ENCODE measurements around the gene RNF135.
"Not testable (repeated sequence)": the region's sequence is repeated elsewhere in the genome, so short reads cannot be mapped to it uniquely, and the experiment has no call there.

RNF135 gene

GRCh38 chr17:30970831-30971567 lies at the start of gene RNF135:
Gene RNF135, plus strand, starts transcription at chr17:30971039. Its CDS starts 35 bp downstream, at chr17:30971074.
- DNase-seq = peak; percentile 38 to 57

GRCh38 chr17:30921544-30922196 lies 49.2 kb upstream of the RNF135 start, which contains the start of gene ADAP2:
Gene ADAP2, plus strand, starts transcription at chr17:30921945. Its CDS starts 70 bp downstream, at chr17:30922015.
- DNase-seq = no peak

DNA sequence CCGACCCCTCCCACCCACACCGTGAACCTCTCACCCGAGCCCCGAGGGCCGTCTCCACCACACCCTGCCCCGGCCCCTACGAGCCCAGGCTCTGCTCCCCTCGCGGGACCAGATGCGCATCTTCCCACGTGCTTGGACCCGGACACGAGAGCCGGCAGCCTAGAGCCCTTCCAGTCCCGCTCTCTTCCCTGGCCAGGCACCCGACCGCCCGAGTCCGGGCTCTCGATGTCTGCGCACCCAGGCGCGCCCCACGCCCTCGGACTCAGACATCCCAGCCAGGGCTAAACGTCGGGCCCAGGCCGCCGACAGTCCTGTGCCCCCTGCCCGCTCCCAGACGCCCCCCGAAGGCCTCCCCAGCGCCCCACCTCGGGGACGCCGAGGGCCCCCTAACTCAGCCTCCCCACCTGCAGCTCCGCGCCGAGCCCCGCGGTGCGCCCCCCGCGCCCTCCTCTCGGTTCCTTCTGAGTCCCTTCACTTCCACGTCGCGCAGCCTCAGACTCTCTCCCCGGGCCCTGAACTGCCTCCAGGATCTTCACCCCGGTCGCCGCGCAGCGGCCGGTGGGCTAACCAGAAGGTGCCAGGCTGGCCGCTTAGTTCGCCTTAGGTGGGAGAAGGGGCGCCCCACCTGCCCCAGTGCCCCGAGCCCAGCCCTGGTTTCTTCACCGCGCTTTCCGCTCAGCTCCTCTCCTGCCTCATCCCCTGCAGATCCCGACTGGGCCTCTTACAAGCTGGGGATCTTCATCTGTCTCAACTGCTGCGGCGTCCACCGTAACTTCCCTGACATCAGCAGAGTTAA lies 48.4 kb upstream of the RNF135 start:
- no peak for DNase-seq

GRCh38 chr17:30924341-30924740 lies 46.5 kb upstream of the RNF135 start:
- DNase-seq = no peak

DNA sequence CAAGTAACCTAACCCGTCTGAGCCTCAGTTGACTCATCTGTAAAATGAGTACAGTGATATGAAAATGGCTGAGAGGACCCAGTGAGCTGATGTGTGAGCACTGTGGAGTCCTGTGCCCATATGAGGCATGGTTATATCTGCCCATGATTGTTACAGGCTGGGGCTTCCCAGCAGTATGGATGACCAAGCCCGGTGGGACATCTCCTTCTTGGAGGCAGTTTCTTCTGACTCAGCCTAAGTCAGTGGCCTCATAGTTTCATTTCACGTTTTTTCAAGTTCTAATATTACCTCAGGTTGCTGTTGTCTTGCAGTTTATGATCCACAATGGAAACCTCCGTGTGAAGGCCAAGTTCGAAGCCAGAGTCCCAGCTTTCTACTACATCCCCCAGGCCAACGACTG lies 44.3 kb upstream of the RNF135 start:
- DNase-seq = no peak

DNA sequence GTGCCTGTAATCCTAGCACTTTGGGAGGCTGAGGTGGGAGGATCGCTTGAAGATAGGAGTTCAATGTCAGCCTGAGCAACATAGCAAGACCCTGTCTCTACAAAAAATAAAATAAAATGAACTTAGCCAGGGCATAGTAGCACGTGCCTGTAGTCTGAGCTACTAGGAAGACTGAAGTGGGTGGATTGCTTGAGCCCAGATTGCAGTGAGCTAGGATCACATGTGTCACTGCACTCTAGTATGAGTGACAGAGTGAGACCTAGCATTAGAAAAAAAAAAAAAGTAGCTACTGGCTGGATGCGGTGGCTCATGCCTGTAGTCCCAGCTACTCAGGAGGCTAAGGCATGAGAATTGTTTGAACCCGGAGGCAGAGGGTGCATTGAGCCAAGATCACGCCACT lies 43.1 kb upstream of the RNF135 start:
- DNase-seq = no peak

- DNase-seq = no peak
Measured at GRCh38 chr17:30928584-30928983, 42.3 kb upstream of the RNF135 start.

- DNase-seq = no peak
Measured at GRCh38 chr17:30929081-30929633, 41.7 kb upstream of the RNF135 start.

GRCh38 chr17:30929861-30930260 lies 41.0 kb upstream of the RNF135 start:
- not testable (repeated sequence) for DNase-seq

DNA sequence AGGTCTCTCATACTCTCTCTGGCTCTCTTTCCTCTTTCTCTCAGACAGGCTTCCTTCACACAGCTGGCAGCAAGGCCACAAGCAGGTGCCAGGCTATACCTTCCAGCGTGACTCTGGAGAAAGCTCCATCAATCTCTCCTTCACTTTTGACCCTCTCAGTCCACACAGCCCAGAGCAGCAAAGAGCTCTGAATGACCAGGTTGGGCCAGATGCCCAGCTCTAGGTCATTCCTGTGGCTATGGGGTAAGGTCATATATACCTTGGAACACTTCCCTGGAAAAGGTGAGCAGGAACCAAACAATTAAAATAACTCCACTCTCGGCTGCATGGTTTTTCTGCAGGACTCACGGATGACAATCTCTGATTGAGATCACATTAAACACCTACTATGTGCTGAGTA lies 40.3 kb upstream of the RNF135 start:
- no peak for DNase-seq

- not testable (repeated sequence) for DNase-seq
Measured at GRCh38 chr17:30931582-30931981, 39.3 kb upstream of the RNF135 start.

GRCh38 chr17:30933966-30934365 lies 36.9 kb upstream of the RNF135 start:
- DNase-seq = no peak

DNA sequence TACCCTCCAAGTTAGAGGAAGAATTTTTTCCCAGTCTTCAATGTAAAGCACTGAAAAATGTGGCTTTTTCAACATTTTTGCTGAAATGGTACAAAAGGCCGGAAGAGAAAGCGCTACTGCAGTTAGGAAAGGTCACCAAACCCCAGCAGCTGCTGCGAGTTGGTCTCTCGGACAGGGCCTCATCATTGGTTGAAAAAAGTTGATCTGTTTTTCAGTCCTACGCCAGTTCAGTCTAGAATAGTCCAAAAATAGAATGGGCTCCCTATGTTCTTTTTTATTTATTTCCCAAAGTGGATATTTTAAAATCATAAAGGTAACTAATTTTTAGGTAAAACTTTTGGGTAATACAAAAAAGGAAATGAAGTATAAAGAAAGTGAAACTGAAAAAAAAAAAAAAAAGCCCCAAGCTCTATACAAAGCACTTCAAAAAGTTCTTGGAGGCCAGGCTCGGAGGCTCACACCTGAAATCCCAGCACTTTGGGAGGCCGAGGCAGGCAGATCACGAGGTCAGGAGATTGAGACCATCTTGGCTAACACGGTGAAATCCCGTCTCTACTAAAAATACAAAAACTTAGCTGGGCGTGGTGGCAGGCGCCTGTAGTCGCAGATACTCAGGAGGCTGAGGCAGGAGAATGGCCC lies 31.7 kb upstream of the RNF135 start:
- no peak for DNase-seq

- no peak for DNase-seq
Measured at GRCh38 chr17:30942308-30943079, 28.3 kb upstream of the RNF135 start.

- DNase-seq = no peak
Measured at GRCh38 chr17:30947796-30948195, 23.0 kb upstream of the RNF135 start.

- no peak for DNase-seq
Measured at GRCh38 chr17:30950189-30950588, 20.6 kb upstream of the RNF135 start.

GRCh38 chr17:30950669-30951399 lies 20.0 kb upstream of the RNF135 start:
- DNase-seq = no peak

GRCh38 chr17:30952638-30953393 lies 18.0 kb upstream of the RNF135 start:
- DNase-seq = no peak

- no peak for DNase-seq
Measured at GRCh38 chr17:30954046-30954830, 16.6 kb upstream of the RNF135 start.
